Ovary (tissue), 3 donors: Measurements from ENCODE around the gene PTPN7.

Source experiments
- EP300 ChIP-seq: sonication (generic); formaldehyde crosslinking; IDR thresholded peaks from one replicate; pipeline ENCODE4 v1.6.1; 2017; ENCODE audit warnings: antibody characterized with exemption
- POLR2A ChIP-seq: fragments of 450-650 bp; IDR thresholded peaks from one replicate; pipeline ENCODE4 v1.6.1; 2017; ENCODE audit warnings: antibody characterized with exemption, mild to moderate bottlenecking, moderate library complexity
- TF ChIP-seq, protein P1 (sequence below), 3 donors: fragments of 450-650 bp in 2 of 3; fragments of 200-600 bp in 1 of 3; IDR thresholded peaks; one replicate each; pipeline versions ENCODE4 v1.5.1 to v1.8.0; 2016 to 2022; ENCODE audit warnings: antibody characterized with exemption in 3 of 3, mild to moderate bottlenecking in 1 of 3
- donor health status: DM: no; HTN: no; CAD: no.

DNA sequence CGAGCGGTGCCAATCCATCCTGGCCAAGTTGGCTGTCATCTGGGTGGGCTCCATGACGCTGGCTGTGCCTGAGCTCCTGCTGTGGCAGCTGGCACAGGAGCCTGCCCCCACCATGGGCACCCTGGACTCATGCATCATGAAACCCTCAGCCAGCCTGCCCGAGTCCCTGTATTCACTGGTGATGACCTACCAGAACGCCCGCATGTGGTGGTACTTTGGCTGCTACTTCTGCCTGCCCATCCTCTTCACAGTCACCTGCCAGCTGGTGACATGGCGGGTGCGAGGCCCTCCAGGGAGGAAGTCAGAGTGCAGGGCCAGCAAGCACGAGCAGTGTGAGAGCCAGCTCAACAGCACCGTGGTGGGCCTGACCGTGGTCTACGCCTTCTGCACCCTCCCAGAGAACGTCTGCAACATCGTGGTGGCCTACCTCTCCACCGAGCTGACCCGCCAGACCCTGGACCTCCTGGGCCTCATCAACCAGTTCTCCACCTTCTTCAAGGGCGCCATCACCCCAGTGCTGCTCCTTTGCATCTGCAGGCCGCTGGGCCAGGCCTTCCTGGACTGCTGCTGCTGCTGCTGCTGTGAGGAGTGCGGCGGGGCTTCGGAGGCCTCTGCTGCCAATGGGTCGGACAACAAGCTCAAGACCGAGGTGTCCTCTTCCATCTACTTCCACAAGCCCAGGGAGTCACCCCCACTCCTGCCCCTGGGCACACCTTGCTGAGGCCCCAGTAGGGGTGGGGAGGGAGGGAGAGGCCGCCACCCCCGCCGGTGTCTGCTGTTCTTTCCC, 32.4 kb downstream of the PTPN7 start:
- TF ChIP-seq, protein P1, sequence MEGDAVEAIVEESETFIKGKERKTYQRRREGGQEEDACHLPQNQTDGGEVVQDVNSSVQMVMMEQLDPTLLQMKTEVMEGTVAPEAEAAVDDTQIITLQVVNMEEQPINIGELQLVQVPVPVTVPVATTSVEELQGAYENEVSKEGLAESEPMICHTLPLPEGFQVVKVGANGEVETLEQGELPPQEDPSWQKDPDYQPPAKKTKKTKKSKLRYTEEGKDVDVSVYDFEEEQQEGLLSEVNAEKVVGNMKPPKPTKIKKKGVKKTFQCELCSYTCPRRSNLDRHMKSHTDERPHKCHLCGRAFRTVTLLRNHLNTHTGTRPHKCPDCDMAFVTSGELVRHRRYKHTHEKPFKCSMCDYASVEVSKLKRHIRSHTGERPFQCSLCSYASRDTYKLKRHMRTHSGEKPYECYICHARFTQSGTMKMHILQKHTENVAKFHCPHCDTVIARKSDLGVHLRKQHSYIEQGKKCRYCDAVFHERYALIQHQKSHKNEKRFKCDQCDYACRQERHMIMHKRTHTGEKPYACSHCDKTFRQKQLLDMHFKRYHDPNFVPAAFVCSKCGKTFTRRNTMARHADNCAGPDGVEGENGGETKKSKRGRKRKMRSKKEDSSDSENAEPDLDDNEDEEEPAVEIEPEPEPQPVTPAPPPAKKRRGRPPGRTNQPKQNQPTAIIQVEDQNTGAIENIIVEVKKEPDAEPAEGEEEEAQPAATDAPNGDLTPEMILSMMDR (IDR thresholded peaks at IDR 0.05) = no peak
- TF ChIP-seq POLR2A (no peak), EP300 (no peak)
